Liver (tissue), 9 donors: ENCODE results near the gene AXIN1. TPM values are rescaled to one million over a fixed set of nuclear protein-coding genes. Genes with fewer than 3 reads are reported as not detected.

ENCODE experiments used
- DNase-seq: peaks from one replicate; pipeline ENCODE4 v3.0.0-alpha.2; 2017; ENCODE audit warnings: low spot score
- H3K27ac ChIP-seq, 2 donors: one replicate each; pipeline ENCODE4 v1.7.0; 2013; ENCODE audit warnings: inconsistent platforms in 2 of 2, low read length in 2 of 2, control low read depth in 1 of 2, low read depth in 1 of 2, mild to moderate bottlenecking in 1 of 2
- H3K27me3 ChIP-seq, 4 donors: one replicate each; pipeline versions ENCODE4 v1.6.1 to v1.7.0; 2013; ENCODE audit warnings: low read length in 3 of 4, inconsistent platforms in 1 of 4, mild to moderate bottlenecking in 1 of 4, moderate library complexity in 1 of 4; ENCODE audit not compliant: control insufficient read depth in 4 of 4, insufficient read depth in 4 of 4
- H3K36me3 ChIP-seq, 4 donors: one replicate each; pipeline versions ENCODE4 v1.6.1 to v1.7.0; 2013; ENCODE audit warnings: low read length in 3 of 4, mild to moderate bottlenecking in 3 of 4, low read depth in 1 of 4, moderate library complexity in 1 of 4; ENCODE audit not compliant: control insufficient read depth in 4 of 4, insufficient read depth in 3 of 4
- H3K4me1 ChIP-seq, 4 donors: one replicate each; pipeline versions ENCODE4 v1.6.1 to v1.7.0; 2013; ENCODE audit warnings: low read length in 3 of 4, mild to moderate bottlenecking in 3 of 4, moderate library complexity in 1 of 4; ENCODE audit not compliant: control insufficient read depth in 4 of 4, insufficient read depth in 4 of 4
- H3K4me3 ChIP-seq, 3 donors: one replicate each; pipeline versions ENCODE4 v1.6.1 to v1.7.0; 2013; ENCODE audit warnings: low read length in 3 of 3, control low read depth in 1 of 3, low read depth in 1 of 3, mild to moderate bottlenecking in 1 of 3
- H3K9ac ChIP-seq, 2 donors: one replicate each; pipeline ENCODE4 v1.7.0; 2013; ENCODE audit warnings: low read length in 2 of 2, mild to moderate bottlenecking in 2 of 2, moderate library complexity in 2 of 2, control low read depth in 1 of 2, low read depth in 1 of 2
- H3K9me3 ChIP-seq, 4 donors: one replicate each; pipeline versions ENCODE4 v1.6.1 to v1.7.0; 2013; ENCODE audit warnings: low read length in 3 of 4; ENCODE audit not compliant: control insufficient read depth in 4 of 4
- ATF3 ChIP-seq: IDR thresholded peaks from 2 replicates; pipeline ENCODE4 v1.6.1; 2016; ENCODE audit warnings: antibody characterized with exemption
- CTCF ChIP-seq: fragments of 150-350 bp; IDR thresholded peaks from 2 replicates; pipeline ENCODE4 v1.5.1; 2017; ENCODE audit warnings: improper control_type of control experiment, low read depth, low read length; ENCODE audit not compliant: missing input control
- EGR1 ChIP-seq, 2 donors: IDR thresholded peaks; 2 replicates each; pipeline ENCODE4 v1.6.1; 2016 to 2018; ENCODE audit warnings: antibody characterized with exemption in 2 of 2, low read depth in 2 of 2
- FOXA1 ChIP-seq: IDR thresholded peaks from 2 replicates; pipeline ENCODE4 v1.6.1; 2016; ENCODE audit warnings: antibody characterized with exemption
- FOXA2 ChIP-seq: IDR thresholded peaks from 2 replicates; pipeline ENCODE4 v1.6.1; 2016; ENCODE audit warnings: antibody characterized with exemption
- HNF4A ChIP-seq, 2 donors: conservative IDR thresholded peaks; 2 replicates each; pipeline ENCODE4 v1.6.1; 2016; ENCODE audit warnings: antibody characterized with exemption in 2 of 2, mild to moderate bottlenecking in 2 of 2
- HNF4G ChIP-seq: IDR thresholded peaks from 2 replicates; pipeline ENCODE4 v1.6.1; 2016; ENCODE audit warnings: antibody characterized with exemption
- JUND ChIP-seq, 2 donors: IDR thresholded peaks; 2 replicates each; pipeline ENCODE4 v1.6.1; 2016; ENCODE audit warnings: antibody characterized with exemption in 2 of 2
- NR2F2 ChIP-seq: IDR thresholded peaks from 2 replicates; pipeline ENCODE4 v1.6.1; 2016; ENCODE audit warnings: antibody characterized with exemption
- RAD21 ChIP-seq, 2 donors: IDR thresholded peaks; 2 replicates each; pipeline ENCODE4 v1.6.1; 2016; ENCODE audit warnings: antibody characterized with exemption in 2 of 2, mild to moderate bottlenecking in 2 of 2
- REST ChIP-seq: IDR thresholded peaks from 2 replicates; pipeline ENCODE4 v1.6.1; 2016; ENCODE audit warnings: antibody characterized with exemption, mild to moderate bottlenecking
- RXRA ChIP-seq, 2 donors: IDR thresholded peaks; 2 replicates each; pipeline ENCODE4 v1.6.1; 2017 to 2018; ENCODE audit warnings: antibody characterized with exemption in 2 of 2, mild to moderate bottlenecking in 1 of 2
- TAF1 ChIP-seq: conservative IDR thresholded peaks from 2 replicates; pipeline ENCODE4 v1.6.1; 2016; ENCODE audit warnings: antibody characterized with exemption, mild to moderate bottlenecking
- YY1 ChIP-seq: IDR thresholded peaks from 2 replicates; pipeline ENCODE4 v1.6.1; 2016; ENCODE audit warnings: antibody characterized with exemption, mild to moderate bottlenecking
- ZBTB33 ChIP-seq: IDR thresholded peaks from 2 replicates; pipeline ENCODE4 v1.6.1; 2016; ENCODE audit warnings: antibody characterized with exemption
- WGBS: extraction: QIAGEN DNeasy Blood & Tissue Kit; methylation state at CpG from one replicate; pipeline ENCODE4 v1.1.7; 2013; 5-methylcytosine and 5-hydroxymethylcytosine counted together
- polyA plus RNA-seq, 2 donors: library from polyadenylated mRNA; stranded (reverse) in 1 of 2; unstranded in 1 of 2; fragments of 200-250 nt in 1 of 2; fragments of >200 nt in 1 of 2; fragmentation: Nextera tagmentation in 1 of 2; extraction: Ambion mirVana in 1 of 2; gene quantifications; one replicate each; pipeline versions ENCODE4 v1.2.1 to v1.2.3, GENCODE V29; 2013 to 2015
- total RNA-seq, 2 donors: library from RNA; depleted of rRNA; stranded (reverse); fragments of >200 nt; gene quantifications; one replicate each; pipeline ENCODE4 v1.2.3, GENCODE V29; 2014
- donor health status: healthy.
- donor health status: healthy.
- donor health status: healthy.
- donor health status: healthy.
- donor health status: healthy.

Gene AXIN1
- total and polyA plus RNA-seq, 4 donors: 2.0 to 10.3 (median 7.9) TPM

GRCh38 chr16:306911-307370 is 45.6 kb downstream of the AXIN1 start:
- TF ChIP-seq YY1 (no peak), RAD21 (IDR thresholded peaks at IDR 0.05) (no peak), REST (no peak), RXRA (IDR thresholded peaks at IDR 0.05) (no peak), TAF1 (no peak), NR2F2 (no peak), ATF3 (no peak), JUND (IDR thresholded peaks at IDR 0.05) (no peak), FOXA2 (no peak), CTCF (no peak), ZBTB33 (no peak)
- H3K36me3 ChIP-seq: peaks cover 0 to 35% (median 6%) of the 10 kb centered on the region in 4 donors
- no peak overlapping the region for H3K4me3 ChIP-seq
- H3K4me1 ChIP-seq: no peaks in the 10 kb centered on the region
- DNase-seq: no peak
- no peaks in the 10 kb centered on the region for H3K27me3 ChIP-seq
- no peak overlapping the region for H3K27ac ChIP-seq
- no peak overlapping the region for H3K9ac ChIP-seq
- H3K9me3 ChIP-seq: no peaks in the 10 kb centered on the region
- 96% methylated on average over 17 of the region's 17 CpGs for WGBS

GRCh38 chr16:305916-306626 is 46.5 kb downstream of the AXIN1 start:
- no peak overlapping the region for H3K4me3 ChIP-seq
- H3K27me3 ChIP-seq: no peaks in the 10 kb centered on the region
- H3K27ac ChIP-seq: no peak overlapping the region
- DNase-seq: no peak
- TF ChIP-seq YY1 (no peak), TAF1 (no peak), HNF4A (conservative IDR thresholded peaks at IDR 0.05) (no peak), HNF4G (no peak), ZBTB33 (no peak), RAD21 (IDR thresholded peaks at IDR 0.05) (no peak), ATF3 (no peak), EGR1 (IDR thresholded peaks at IDR 0.05; ENCODE audit: low read depth in 2 of 2) (no peak), NR2F2 (no peak), JUND (IDR thresholded peaks at IDR 0.05) (no peak), FOXA2 (no peak), FOXA1 (no peak)
- no peak overlapping the region for H3K9ac ChIP-seq
- H3K4me1 ChIP-seq: no peaks in the 10 kb centered on the region
- H3K9me3 ChIP-seq: no peaks in the 10 kb centered on the region
- 97% methylated on average over 19 of the region's 19 CpGs for WGBS
- peaks cover 0 to 35% (median 8%) of the 10 kb centered on the region in 4 donors for H3K36me3 ChIP-seq
